Heart left ventricle (tissue), 13 donors: ENCODE measurements around the gene TMEM106A.
"Not testable (repeated sequence)": the region's sequence is repeated elsewhere in the genome, so short reads cannot be mapped to it uniquely, and the experiment has no call there.

Source experiments
- CTCF ChIP-seq, 12 donors: fragments of 200-600 bp; sonication (generic) in 4 of 12; IDR thresholded peaks; one replicate each; pipeline versions ENCODE4 v1.5.0 to v1.8.0; 2018 to 2022; ENCODE audit warnings: antibody characterized with exemption in 12 of 12, mild to moderate bottlenecking in 5 of 12
- POLR2A ChIP-seq, 2 donors: fragments of 450-650 bp; IDR thresholded peaks; one replicate each; pipeline ENCODE4 v1.6.1; 2017; ENCODE audit warnings: antibody characterized with exemption in 2 of 2, mild to moderate bottlenecking in 2 of 2, moderate library complexity in 2 of 2
- donor health status: ischemic (EF 13 %, LVEDD 7.1; RV severe dilation, severe dysfunction).
- donor health status: DM: no; HTN: yes; CAD: no.
- donor health status: DM: no; HTN: no; CAD: no.
- donor health status: ischemic (EF 25% LVEDD 6.9; RV normal size, moderate dysfunction).
- donor health status: ischemic (EF 25% LVEDD 5.7; RV mildly dilated, moderate dysfunction).
- donor health status: ischemic (EF 35%, LVEDD 5.7; RV mildly dilated, moderate dysfunction).
- donor health status: nonischemic (EF 11% LVEDD 7.7; RV severe dilation, severe dysfunction).
- donor health status: DM: yes; HTN: yes; CAD: no.
- donor health status: PGD.
- donor health status: ischemic (EF 29% LVEDD 5.4; RV normal size, mild dysfunction).
- donor health status: nonischemic (EF 23%, LVEDD 6.1; RV moderate dilation, normal function).

DNA sequence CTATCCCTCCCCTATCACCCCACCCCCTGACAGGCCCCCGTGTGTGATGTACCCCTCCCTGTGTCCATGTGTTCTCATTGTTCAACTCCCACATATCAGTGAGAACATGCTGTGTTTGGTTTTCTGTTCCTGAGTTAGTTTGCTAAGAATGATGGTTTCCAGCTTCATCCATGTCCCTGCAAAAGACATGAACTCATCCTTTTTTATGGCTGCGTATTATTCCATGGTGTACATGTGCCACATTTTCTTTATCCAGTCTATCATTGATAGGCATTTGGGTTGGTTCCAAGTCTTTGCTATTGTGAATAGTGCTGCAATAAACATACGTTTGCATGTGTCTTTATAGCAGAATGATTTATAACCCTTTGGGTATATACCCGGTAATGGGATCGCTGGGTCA lies 25.0 kb upstream of the TMEM106A start:
- TF ChIP-seq CTCF, POLR2A (IDR thresholded peaks at IDR 0.05): not testable (repeated sequence)
